ENCODE measurements around the gene CDC25A.
A peak's percentile ranks its signal among the peaks of the same experiment; 100 is the strongest.

CDC25A gene

GRCh38 chr3:48143567-48143966 lies 44.6 kb downstream of the CDC25A start:
- no peak overlapping the region for H3K4me3 ChIP-seq (ENCODE audit: low read depth in 1 of 2, low read length in 2 of 2)
- H3K36me3 ChIP-seq (ENCODE audit: control insufficient read depth in 1 of 2, insufficient read depth in 2 of 2, low read length in 2 of 2): no peaks in the 10 kb centered on the region
- peaks cover 0 to 4% of the 10 kb centered on the region in 2 donors for H3K4me1 ChIP-seq (ENCODE audit: control insufficient read depth in 1 of 2, insufficient read depth in 2 of 2, low read length in 2 of 2)
- H3K9me3 ChIP-seq (ENCODE audit: control insufficient read depth in 1 of 2, low read length in 2 of 2): no peaks in the 10 kb centered on the region
- H3K27me3 ChIP-seq (ENCODE audit: control insufficient read depth in 1 of 2, insufficient read depth in 2 of 2, low read length in 2 of 2): no peaks in the 10 kb centered on the region
- H3K9ac ChIP-seq (ENCODE audit: low read depth in 1 of 2, low read length in 2 of 2): no peak overlapping the region
- no peak overlapping the region for H3K27ac ChIP-seq (ENCODE audit: low read depth, low read length)

- Histone ChIP-seq H3K4me1 (ENCODE audit: control insufficient read depth in 1 of 2, insufficient read depth in 2 of 2, low read length in 2 of 2) (peaks cover 0 to 4% of the 10 kb centered on the region in 2 donors), H3K27ac (ENCODE audit: low read depth, low read length) (no peak overlapping the region), H3K9ac (ENCODE audit: low read depth in 1 of 2, low read length in 2 of 2) (no peak overlapping the region), H3K9me3 (ENCODE audit: control insufficient read depth in 1 of 2, low read length in 2 of 2) (no peaks in the 10 kb centered on the region), H3K4me3 (ENCODE audit: low read depth in 1 of 2, low read length in 2 of 2) (no peak overlapping the region), H3K36me3 (ENCODE audit: control insufficient read depth in 1 of 2, insufficient read depth in 2 of 2, low read length in 2 of 2) (no peaks in the 10 kb centered on the region), H3K27me3 (ENCODE audit: control insufficient read depth in 1 of 2, insufficient read depth in 2 of 2, low read length in 2 of 2) (no peaks in the 10 kb centered on the region)
Observed at GRCh38 chr3:48142316-48142870, 45.8 kb downstream of the CDC25A start.

GRCh38 chr3:48141604-48142137 lies 46.5 kb downstream of the CDC25A start:
- Histone ChIP-seq H3K9ac (ENCODE audit: low read depth in 1 of 2, low read length in 2 of 2) (no peak overlapping the region), H3K4me3 (ENCODE audit: low read depth in 1 of 2, low read length in 2 of 2) (no peak overlapping the region), H3K9me3 (ENCODE audit: control insufficient read depth in 1 of 2, low read length in 2 of 2) (no peaks in the 10 kb centered on the region), H3K27me3 (ENCODE audit: control insufficient read depth in 1 of 2, insufficient read depth in 2 of 2, low read length in 2 of 2) (no peaks in the 10 kb centered on the region), H3K36me3 (ENCODE audit: control insufficient read depth in 1 of 2, insufficient read depth in 2 of 2, low read length in 2 of 2) (no peaks in the 10 kb centered on the region), H3K27ac (ENCODE audit: low read depth, low read length) (no peak overlapping the region), H3K4me1 (ENCODE audit: control insufficient read depth in 1 of 2, insufficient read depth in 2 of 2, low read length in 2 of 2) (peaks cover 0 to 4% of the 10 kb centered on the region in 2 donors)

- Histone ChIP-seq H3K9ac (ENCODE audit: low read depth in 1 of 2, low read length in 2 of 2) (no peak overlapping the region), H3K4me3 (ENCODE audit: low read depth in 1 of 2, low read length in 2 of 2) (no peak overlapping the region), H3K27me3 (ENCODE audit: control insufficient read depth in 1 of 2, insufficient read depth in 2 of 2, low read length in 2 of 2) (no peaks in the 10 kb centered on the region), H3K27ac (ENCODE audit: low read depth, low read length) (no peak overlapping the region), H3K9me3 (ENCODE audit: control insufficient read depth in 1 of 2, low read length in 2 of 2) (no peaks in the 10 kb centered on the region), H3K36me3 (ENCODE audit: control insufficient read depth in 1 of 2, insufficient read depth in 2 of 2, low read length in 2 of 2) (no peaks in the 10 kb centered on the region), H3K4me1 (ENCODE audit: control insufficient read depth in 1 of 2, insufficient read depth in 2 of 2, low read length in 2 of 2) (peaks cover 0 to 4% of the 10 kb centered on the region in 2 donors)
Observed at GRCh38 chr3:48140936-48141603, 47.1 kb downstream of the CDC25A start.

GRCh38 chr3:48140336-48140757 lies 47.9 kb downstream of the CDC25A start:
- no peaks in the 10 kb centered on the region for H3K9me3 ChIP-seq (ENCODE audit: control insufficient read depth in 1 of 2, low read length in 2 of 2)
- H3K27me3 ChIP-seq (ENCODE audit: control insufficient read depth in 1 of 2, insufficient read depth in 2 of 2, low read length in 2 of 2): no peaks in the 10 kb centered on the region
- peaks cover 0 to 4% of the 10 kb centered on the region in 2 donors for H3K4me1 ChIP-seq (ENCODE audit: control insufficient read depth in 1 of 2, insufficient read depth in 2 of 2, low read length in 2 of 2)
- H3K36me3 ChIP-seq (ENCODE audit: control insufficient read depth in 1 of 2, insufficient read depth in 2 of 2, low read length in 2 of 2): no peaks in the 10 kb centered on the region
- no peak overlapping the region for H3K27ac ChIP-seq (ENCODE audit: low read depth, low read length)
- H3K4me3 ChIP-seq (ENCODE audit: low read depth in 1 of 2, low read length in 2 of 2): no peak overlapping the region
- no peak overlapping the region for H3K9ac ChIP-seq (ENCODE audit: low read depth in 1 of 2, low read length in 2 of 2)

GRCh38 chr3:48137425-48137999 lies 50.7 kb downstream of the CDC25A start:
- Histone ChIP-seq H3K4me1 (ENCODE audit: control insufficient read depth in 1 of 2, insufficient read depth in 2 of 2, low read length in 2 of 2) (peaks cover 0 to 4% of the 10 kb centered on the region in 2 donors), H3K36me3 (ENCODE audit: control insufficient read depth in 1 of 2, insufficient read depth in 2 of 2, low read length in 2 of 2) (no peaks in the 10 kb centered on the region), H3K9me3 (ENCODE audit: control insufficient read depth in 1 of 2, low read length in 2 of 2) (no peaks in the 10 kb centered on the region), H3K4me3 (ENCODE audit: low read depth in 1 of 2, low read length in 2 of 2) (no peak overlapping the region), H3K27ac (ENCODE audit: low read depth, low read length) (no peak overlapping the region), H3K9ac (ENCODE audit: low read depth in 1 of 2, low read length in 2 of 2) (no peak overlapping the region), H3K27me3 (ENCODE audit: control insufficient read depth in 1 of 2, insufficient read depth in 2 of 2, low read length in 2 of 2) (no peaks in the 10 kb centered on the region)

GRCh38 chr3:48135552-48136495 lies 52.4 kb downstream of the CDC25A start:
- no peaks in the 10 kb centered on the region for H3K27me3 ChIP-seq (ENCODE audit: control insufficient read depth in 1 of 2, insufficient read depth in 2 of 2, low read length in 2 of 2)
- no peaks in the 10 kb centered on the region for H3K9me3 ChIP-seq (ENCODE audit: control insufficient read depth in 1 of 2, low read length in 2 of 2)
- no peak overlapping the region for H3K4me3 ChIP-seq (ENCODE audit: low read depth in 1 of 2, low read length in 2 of 2)
- no peak overlapping the region for H3K27ac ChIP-seq (ENCODE audit: low read depth, low read length)
- H3K9ac ChIP-seq (ENCODE audit: low read depth in 1 of 2, low read length in 2 of 2): no peak overlapping the region
- H3K4me1 ChIP-seq (ENCODE audit: control insufficient read depth in 1 of 2, insufficient read depth in 2 of 2, low read length in 2 of 2): peaks cover 0 to 4% of the 10 kb centered on the region in 2 donors
- no peaks in the 10 kb centered on the region for H3K36me3 ChIP-seq (ENCODE audit: control insufficient read depth in 1 of 2, insufficient read depth in 2 of 2, low read length in 2 of 2)

- H3K36me3 ChIP-seq (ENCODE audit: control insufficient read depth in 1 of 2, insufficient read depth in 2 of 2, low read length in 2 of 2): no peaks in the 10 kb centered on the region
- H3K9ac ChIP-seq (ENCODE audit: low read depth in 1 of 2, low read length in 2 of 2): no peak overlapping the region
- peak overlapping the region; percentile 71 for H3K27ac ChIP-seq (ENCODE audit: low read depth, low read length)
- H3K27me3 ChIP-seq (ENCODE audit: control insufficient read depth in 1 of 2, insufficient read depth in 2 of 2, low read length in 2 of 2): no peaks in the 10 kb centered on the region
- no peak overlapping the region for H3K4me3 ChIP-seq (ENCODE audit: low read depth in 1 of 2, low read length in 2 of 2)
- H3K4me1 ChIP-seq (ENCODE audit: control insufficient read depth in 1 of 2, insufficient read depth in 2 of 2, low read length in 2 of 2): peaks cover 0 to 7% of the 10 kb centered on the region in 2 donors
- no peaks in the 10 kb centered on the region for H3K9me3 ChIP-seq (ENCODE audit: control insufficient read depth in 1 of 2, low read length in 2 of 2)
Observed at GRCh38 chr3:48130321-48130904, 57.8 kb downstream of the CDC25A start.

- no peak overlapping the region for H3K9ac ChIP-seq (ENCODE audit: low read depth in 1 of 2, low read length in 2 of 2)
- no peaks in the 10 kb centered on the region for H3K36me3 ChIP-seq (ENCODE audit: control insufficient read depth in 1 of 2, insufficient read depth in 2 of 2, low read length in 2 of 2)
- no peaks in the 10 kb centered on the region for H3K27me3 ChIP-seq (ENCODE audit: control insufficient read depth in 1 of 2, insufficient read depth in 2 of 2, low read length in 2 of 2)
- no peaks in the 10 kb centered on the region for H3K9me3 ChIP-seq (ENCODE audit: control insufficient read depth in 1 of 2, low read length in 2 of 2)
- H3K27ac ChIP-seq (ENCODE audit: low read depth, low read length): peak overlapping the region; percentile 71
- no peak overlapping the region for H3K4me3 ChIP-seq (ENCODE audit: low read depth in 1 of 2, low read length in 2 of 2)
- H3K4me1 ChIP-seq (ENCODE audit: control insufficient read depth in 1 of 2, insufficient read depth in 2 of 2, low read length in 2 of 2): peaks cover 0 to 7% of the 10 kb centered on the region in 2 donors
Observed at GRCh38 chr3:48129921-48130320, 58.3 kb downstream of the CDC25A start.

Measured in duodenal mucosa (tissue), 2 donors.